NCI-H2029 (cell line): Measurements from ENCODE around the gene AMDHD2.
"Not testable (repeated sequence)": the region's sequence is repeated elsewhere in the genome, so short reads cannot be mapped to it uniquely, and the experiment has no call there.

Source experiments
- DNase-seq: peaks from one replicate; lab custom pipeline; 2025; lab: John Stamatoyannopoulos, UW

The AMDHD2 gene

DNA sequence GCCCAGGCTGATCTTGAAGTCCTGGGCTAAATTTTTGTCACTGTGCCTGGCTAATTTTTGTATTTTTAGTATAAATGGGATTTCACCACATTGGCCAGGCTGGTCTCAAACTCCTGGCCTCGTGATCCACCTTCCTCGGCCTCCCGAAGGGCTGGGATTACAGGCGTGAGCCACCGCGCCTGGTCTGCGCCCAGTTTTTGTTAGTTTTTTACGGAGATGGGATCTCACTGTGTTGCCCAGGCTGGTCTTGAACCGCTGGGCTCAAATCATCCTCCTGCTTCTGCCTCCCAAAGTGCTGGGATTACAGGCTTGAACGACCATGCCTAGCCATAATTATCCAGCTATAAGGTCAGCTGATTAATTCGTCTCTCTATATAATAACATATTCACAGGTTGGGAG lies 13.7 kb downstream of the AMDHD2 start:
- no peak for DNase-seq

DNA sequence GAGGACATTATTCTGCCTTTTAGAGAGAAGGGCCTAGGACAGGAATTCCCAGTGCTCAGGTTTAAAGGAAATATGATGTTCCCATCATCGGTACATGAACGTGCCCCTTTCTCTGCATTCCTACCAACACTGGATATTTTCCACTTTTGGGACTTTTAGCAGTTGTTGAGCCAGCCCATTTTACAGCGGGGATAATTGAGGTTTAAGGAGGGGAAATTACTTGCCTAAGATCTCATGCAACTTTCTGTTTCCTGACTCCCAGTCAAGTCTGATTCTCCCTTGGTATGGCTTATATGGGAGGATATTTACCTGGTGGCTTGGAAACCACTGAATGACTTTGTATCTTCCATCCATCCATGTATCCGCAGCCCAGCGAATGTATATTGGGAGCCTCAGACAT lies 14.2 kb downstream of the AMDHD2 start:
- not testable (repeated sequence) for DNase-seq

DNA sequence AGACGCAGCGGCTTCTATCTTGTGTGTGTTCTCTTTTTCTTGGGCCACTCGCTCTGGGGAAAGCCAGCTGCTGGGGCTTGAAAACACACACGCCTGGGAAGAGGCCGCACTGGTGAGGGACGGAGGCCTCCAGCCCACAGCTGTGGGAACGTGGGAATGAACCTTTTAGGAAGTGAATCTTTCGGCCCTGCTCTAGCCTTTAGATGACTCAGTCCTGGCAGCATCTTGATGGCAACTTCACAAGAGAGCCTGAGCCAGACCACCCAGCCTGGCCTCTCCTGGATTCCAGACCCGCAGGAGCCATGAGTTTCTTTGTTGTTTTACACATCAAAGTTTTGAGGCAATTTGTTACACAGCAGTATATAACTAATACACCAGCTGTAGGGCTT lies 15.4 kb downstream of the AMDHD2 start:
- no peak for DNase-seq

DNA sequence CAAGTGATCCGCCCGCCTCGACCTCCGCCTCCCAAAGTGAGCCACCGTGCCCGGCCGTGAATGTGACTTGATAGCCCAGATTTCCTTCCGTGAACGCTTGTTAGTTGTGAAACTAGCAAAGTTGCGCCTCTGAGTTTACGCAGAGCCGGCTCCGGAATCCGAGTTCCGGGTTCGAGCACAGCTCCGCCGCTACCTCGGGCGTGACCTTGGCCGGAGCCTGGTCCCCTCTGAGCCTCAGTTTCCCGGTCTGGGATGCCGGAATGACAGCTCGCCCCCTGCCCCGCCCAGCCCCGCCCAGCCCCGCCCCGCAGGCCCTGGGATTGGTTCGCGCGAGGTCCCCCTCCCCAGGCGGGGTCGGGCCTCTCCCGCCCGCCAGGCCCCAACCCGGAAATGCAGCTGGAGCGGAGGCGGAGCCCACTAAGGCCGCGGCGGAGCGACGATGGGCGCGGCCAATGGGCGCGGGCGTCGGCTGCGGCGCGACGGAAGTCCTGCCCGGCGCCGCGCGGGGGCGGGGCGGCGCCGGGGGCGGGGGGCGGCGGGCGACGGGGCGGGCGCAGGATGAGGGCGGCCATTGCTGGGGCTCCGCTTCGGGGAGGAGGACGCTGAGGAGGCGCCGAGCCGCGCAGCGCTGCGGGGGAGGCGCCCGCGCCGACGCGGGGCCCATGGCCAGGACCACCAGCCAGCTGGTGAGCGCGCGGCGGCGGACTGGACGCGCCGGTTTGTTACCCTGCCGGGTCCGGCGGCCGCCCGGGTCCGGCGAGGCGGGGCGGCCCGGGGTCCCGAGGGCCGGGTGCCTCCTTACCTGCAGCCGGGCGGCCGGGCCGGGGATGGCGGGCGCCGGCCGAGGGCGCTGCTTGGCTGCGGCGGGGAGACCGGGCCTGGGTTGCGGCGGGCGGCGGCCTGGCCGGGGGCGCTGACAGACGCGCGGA lies 17.5 kb downstream of the AMDHD2 start, which contains the start of gene PDPK1:
TSS of gene PDPK1 (plus strand) at position 571 of the 929 bp plus-strand sequence. CDS start at position 663, 92 bp downstream.
- DNase-seq = peak; percentile 86

DNA sequence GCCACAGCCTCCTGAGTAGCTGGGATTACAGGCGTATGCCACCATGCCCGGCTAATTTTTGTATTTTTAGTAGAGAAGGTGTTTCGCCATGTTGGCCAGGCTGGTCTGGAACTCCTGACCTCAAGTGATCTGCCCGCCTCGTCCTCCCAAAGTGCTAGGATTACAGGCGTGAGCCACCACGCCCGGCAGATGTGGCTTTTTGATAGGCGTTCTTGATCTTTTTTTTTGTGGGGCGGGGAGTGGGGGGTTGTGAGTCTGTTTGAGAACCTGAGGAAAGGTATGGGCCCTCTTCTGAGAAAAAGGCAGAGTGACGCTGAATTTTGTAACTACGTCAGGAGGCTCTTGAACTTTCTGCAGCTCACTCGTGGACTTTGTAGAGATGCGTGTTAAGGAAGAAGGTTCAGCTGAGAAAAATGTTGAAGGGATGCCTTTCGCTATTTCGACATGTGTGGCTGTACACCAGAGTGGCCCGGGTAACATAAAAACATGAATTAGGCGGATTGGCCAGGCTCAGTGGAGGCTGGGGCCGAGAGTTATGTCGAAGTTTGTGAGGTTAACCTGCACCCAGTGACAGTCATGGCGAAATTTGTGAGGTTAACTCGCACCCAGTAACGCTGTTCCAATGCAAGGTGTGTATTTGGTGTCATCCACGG lies 19.1 kb downstream of the AMDHD2 start:
- not testable (repeated sequence) for DNase-seq

DNA sequence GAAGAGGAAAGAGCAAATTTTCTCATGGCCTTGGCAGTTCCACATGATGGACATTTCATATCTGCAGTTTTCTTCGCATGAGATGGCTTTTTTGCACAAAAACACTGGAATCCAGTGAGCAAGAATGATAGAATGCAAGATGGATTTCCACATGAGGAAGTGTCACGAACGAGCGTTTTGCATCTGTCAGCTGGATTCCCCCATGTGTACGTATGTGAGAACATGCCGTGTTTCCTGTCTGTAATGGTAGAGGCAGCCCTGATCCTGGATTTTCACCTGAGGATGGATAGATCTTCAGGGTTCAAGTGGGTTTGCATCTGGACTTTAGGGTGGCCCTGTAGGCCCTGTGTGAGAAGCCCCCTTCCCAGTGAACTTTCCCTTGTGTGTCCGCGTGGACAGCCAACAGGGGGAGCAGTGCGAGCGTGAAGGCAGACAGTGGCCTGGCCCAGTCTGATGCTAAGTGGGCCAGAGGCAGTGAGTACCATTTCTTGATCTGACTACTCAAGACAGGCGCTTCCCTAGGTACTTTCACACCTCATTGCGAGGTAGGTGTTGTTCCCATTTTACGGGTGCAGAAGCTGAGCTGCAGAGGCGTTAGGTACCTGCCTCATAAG lies 19.8 kb downstream of the AMDHD2 start:
- DNase-seq = not testable (repeated sequence)

DNA sequence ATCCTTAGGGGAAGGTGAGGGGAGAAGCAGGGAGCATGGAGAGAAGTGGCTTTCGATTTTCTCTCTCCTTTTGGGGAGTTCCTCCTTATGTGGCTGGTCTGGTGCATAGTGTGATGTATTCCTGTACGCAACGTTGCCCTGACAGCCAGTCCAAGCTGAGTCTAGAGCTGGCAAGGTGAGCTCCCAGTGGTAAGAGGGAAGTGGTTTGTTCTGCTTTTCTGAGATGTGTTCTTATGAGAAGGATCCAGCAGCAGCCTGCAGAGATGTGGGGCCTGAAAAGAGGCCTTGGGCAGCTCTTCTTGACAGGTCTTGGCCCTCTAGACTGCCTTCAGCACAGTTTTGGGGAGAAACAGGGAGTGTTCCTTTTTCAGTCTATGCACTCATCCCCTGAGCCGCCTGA lies 20.7 kb downstream of the AMDHD2 start:
- not testable (repeated sequence) for DNase-seq

DNA sequence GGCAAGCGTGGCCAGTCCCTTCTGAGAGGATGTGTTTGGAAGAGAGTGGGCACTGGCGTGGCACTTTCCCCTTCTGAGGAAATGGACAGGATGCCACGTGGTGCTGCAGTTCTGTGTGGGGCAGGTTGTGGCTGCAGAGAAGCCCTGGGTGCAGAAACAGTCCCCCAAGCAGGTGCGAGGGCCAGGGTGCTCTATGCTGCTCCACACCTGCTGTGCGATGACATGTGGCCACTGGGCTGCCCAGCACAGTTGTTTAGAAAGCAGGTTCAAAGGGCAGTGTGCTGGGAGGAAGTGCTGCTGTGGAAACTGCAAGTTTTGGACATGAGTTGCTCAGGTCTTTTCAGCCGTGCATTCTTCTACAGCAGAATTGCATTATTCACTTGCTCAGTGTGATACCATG lies 21.2 kb downstream of the AMDHD2 start:
- not testable (repeated sequence) for DNase-seq

DNA sequence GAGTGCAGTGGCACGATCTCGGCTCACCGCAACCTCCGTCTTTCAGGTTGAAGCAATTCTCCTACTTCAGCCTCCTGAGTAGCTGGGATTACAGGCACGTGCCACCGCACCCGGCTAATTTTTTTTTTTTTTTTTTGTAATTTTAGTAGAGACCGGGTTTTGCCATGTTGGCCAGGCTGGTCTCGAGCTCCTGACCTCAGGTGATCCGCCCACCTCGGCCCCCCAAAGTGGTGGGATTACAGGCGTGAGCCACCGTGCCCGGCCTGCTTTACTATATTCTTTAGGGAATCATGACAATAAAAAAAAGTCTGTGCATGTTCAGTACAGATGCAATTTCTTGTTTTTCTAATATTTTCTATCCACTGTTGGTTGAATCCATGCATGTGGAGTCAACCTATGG lies 23.6 kb downstream of the AMDHD2 start:
- not testable (repeated sequence) for DNase-seq

DNA sequence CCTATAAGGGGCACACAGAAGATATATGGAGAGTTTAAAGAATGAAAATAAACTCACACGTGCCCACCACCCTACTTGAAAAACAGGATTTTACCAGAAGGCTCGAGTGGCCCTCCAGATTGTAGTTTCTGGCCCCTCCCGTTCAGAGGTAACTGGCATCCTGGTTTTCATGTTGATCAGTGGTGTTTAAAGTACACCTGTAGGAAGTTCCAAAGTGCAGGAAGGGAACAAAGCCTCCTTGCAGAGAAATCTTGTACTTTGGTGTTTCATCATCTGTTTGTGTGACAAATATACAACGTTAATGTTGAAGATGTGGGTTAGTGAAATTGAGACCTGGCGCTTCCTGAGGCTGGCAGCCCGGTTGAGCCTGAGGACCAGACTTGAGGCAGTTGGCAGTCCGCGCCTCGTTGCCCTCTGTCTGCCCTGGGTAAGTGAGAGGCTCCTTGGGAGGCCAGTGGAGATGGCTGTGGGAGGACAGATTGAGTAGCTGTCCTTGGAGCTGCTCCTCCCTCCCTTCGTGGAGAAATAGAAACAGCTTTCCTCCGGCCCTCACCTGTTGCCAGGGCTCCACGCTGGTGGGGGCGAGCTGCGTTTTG lies 30.2 kb downstream of the AMDHD2 start:
- not testable (repeated sequence) for DNase-seq

DNA sequence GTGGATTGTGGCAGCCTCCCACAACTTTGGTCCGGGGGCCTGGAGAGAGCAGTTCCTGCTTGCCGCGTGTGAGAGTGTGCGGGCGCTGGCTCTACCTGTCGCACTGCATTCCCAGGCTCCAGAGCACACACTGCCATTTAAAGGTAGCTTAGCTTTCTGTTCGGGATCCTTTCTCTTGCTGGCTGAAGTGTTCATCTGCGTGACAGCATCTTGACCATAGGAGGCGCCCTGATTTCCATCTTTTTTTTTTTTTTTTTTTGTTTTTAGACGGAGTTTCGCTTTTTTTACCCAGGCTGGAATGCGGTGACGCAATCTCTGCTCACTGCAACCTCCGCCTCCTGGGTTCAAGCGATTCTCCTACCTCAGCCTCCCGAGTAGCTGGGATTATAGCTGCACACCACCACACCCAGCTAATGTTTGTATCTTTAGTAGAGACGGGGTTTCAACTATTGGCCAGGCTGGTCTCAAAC lies 31.3 kb downstream of the AMDHD2 start:
- DNase-seq = not testable (repeated sequence)

DNA sequence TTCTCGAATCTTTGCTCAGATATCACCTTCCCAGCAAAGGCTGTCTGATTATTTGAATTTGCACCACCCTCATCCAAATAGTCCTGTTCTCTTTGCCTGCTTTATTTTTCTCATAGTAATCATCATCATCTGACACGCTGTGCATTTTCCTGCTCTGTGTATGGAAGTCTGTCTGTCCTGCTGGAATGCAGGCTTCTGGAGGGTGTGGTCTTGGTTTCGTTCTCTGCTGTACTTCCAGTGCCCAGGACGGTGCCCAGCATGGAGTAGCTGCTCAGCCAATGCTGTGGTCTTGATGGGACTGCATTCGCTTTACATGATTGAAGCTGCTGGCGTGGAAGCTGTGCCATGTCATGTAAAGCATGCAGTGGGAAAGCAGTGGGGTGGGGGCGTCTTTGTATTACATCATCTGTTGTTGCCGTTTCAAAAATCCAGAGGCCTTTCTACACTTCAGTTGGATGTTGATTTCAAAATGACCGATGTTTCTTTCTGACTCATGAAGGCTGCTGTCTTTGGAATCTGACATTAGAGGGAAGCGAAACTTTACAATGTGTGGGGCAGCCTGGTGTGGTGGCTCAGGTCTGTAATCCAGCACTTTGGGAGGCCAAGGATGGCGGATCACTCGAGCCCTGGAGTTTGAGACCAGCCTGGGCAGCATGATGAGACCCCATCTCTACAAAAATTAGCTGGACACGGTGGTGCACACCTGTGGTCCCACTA lies 34.7 kb downstream of the AMDHD2 start:
- not testable (repeated sequence) for DNase-seq

DNA sequence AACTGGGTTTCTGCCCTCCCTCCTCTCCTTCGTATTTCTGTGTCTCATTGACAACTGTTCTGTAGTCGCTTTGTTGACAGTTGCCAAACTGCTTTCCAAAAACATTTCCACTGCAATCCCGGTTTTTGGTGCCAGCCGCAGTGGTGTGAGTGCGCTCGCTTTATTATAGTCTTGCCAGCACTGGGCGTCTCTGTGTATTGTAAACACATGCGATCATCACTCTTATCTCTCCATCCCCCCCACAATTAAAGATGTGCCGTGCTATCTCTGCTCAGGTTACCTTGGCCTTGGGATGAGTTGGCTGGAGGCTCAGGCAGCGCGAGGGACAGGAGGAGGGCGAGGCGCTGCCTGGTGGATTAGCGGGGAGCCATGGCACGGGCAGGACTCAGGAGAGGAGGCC lies 37.0 kb downstream of the AMDHD2 start:
- not testable (repeated sequence) for DNase-seq

DNA sequence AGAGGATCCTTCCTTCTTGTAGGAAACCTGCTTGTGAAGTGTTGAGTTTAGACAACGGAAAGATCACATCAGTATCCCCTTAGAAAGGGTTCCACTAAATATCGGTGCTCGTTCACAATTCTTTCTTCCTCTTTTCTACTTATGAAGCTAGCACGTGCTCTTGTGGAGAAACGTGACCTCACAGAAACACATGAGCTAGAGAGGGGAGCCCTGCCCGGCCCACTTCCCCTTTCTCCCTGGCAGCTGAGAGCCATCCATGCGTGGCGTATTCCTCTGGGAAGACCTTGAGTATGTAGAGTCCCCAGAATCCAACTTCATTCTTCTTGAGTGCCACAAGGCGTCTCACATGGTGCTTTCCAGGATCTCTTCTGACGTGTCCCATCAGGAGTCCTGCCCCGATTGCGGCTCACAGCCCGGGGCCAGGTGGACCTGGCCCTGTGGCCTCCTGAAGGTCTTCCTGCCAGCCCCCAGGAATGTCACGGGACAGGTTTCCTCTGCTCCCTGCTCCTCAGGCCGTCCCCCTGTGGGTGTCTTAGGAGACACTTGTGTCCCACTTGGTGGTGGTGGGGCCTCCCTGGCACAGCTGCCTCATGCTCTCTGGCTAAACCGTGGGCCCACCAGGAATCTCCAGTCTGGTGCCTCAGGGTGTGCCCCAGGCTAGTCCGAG lies 40.1 kb downstream of the AMDHD2 start:
- not testable (repeated sequence) for DNase-seq

DNA sequence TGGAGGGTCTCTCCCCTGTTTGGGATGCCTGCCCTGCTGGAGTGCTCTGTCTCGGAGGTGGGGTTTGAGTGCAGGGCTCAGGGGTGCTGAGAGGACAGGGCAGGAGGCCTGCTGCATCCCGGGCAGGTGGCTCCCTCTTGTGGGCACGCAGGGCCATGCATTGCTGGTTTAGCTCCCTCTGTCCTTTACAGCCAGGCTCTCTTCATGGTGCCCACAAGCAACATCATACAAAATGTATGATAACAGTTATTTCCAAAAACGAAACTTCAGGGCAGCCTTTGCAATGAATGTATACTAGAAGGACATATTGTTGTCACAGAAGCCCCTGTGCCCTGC lies 40.6 kb downstream of the AMDHD2 start:
- not testable (repeated sequence) for DNase-seq

DNA sequence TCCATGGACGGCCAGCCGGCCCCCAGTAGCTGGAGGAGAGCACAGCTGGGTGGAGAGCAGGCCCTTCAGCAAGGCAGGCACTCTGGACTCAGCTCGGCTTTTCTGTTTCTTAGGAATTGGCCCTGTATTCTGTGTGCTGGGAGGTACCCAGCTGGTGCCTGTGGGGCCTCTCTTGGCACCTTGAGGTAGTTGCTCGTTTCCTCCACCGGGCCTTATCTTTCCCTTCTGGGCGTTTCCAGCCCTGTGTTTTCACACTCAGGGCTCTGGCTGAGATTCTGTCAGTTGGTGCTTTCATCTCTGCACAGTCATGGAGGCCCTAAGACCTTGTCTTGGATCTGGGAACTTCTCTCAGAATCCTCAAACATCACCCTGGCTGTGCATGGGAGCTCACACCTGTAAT lies 47.3 kb downstream of the AMDHD2 start:
- not testable (repeated sequence) for DNase-seq

DNA sequence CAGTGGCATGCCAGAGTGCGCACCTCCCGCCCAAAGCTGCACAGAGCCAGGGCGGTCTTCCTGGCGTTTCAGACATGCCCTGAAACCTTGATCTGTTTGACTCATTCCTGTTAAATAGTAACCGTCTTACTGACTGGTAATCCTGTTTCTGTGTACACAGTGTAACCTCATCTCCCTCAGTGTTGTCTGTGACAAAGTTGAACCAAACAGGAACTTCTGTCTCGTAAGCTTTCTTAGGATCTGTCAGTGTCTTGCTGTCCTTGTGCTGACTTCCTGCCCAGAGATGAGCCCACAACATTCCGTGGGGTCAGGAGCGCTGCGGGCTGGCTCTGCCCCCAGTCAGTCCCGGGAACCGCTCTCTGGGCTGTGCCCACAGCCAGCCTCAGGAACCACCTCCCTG lies 48.4 kb downstream of the AMDHD2 start:
- not testable (repeated sequence) for DNase-seq

DNA sequence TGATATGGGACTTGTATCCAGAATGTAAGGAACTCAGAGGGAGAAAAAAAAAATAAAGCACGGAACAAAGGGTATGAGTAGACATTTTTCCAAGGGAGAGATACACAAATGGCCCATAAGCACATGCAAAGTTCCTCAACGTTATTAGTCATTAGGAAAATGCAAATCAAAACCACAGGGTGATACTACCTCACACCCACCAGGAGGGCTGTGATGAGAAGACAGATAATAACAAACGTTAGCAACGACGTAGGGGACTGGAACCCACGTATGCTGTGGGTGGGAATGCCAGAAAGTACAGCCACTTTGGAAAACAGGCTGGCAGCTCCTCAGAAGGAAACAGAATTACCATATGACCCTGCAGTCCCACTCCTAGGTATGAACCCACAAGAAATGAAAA lies 52.5 kb downstream of the AMDHD2 start:
- DNase-seq = not testable (repeated sequence)

DNA sequence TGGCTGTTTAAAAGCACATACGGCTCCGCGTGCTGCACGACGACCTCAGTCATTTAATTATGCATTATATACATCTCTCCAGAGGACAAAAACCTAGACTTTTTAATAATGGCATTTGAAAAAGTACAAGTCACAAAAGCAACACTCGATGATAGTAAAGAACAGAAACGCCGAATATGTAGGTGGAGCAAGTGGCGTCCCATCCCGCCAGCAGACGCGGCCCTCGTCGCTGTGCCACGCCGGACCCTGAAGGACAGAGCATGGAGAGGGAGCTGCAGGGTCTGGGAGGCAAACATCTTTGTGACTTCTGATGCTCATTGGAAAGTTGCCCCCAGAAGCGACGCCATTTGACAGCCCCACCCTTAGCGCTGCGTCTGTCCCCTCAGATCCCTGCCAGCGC lies 55.7 kb downstream of the AMDHD2 start:
- not testable (repeated sequence) for DNase-seq

DNA sequence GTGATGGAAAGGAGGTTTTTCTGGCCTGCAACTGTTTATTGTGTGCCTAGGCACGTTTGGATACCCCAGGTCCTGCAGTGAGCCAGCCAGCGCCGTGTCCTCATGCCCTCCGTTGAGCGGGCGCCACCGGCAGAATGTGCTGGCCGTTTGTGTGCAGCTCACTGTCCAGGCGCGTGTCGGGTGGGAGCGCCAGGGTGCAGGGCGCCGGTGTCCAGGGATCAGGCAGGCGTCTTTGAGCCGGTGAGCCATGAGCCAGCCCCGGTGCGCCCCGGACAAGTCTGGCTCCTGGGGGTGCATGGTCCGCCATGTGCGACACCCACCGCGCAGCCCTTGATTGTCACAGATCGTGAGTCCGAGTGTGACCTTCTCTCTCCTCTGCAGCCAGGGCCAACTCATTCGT lies 56.9 kb downstream of the AMDHD2 start:
- DNase-seq = not testable (repeated sequence)

DNA sequence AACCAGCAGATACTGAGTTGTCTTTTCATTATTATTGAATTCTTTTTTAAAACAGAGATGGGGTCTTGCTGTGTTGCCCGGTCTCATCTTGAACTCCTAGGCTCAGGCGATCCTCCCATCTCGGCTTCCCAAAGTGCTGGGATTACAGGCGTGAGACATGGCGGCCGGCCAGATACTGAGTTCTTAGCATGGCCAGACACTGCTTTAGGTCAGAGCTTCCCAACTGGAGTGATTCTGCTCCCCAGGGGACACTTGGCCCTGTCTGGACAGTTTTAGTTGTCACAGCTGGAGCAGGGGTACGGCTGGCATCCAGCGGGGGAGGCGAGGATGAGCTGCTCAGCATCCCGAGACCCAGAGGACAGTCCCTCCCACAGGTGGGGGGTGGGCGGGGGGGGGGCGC lies 58.7 kb downstream of the AMDHD2 start:
- DNase-seq = not testable (repeated sequence)
